IPS-11a (cell line): ENCODE results near the gene FAM3D.

Source experiments
- H3K4me3 ChIP-seq: one replicate; pipeline ENCODE4 v1.5.1; 2013; ENCODE audit warnings: low read depth, low read length, control low read depth

Gene FAM3D

DNA sequence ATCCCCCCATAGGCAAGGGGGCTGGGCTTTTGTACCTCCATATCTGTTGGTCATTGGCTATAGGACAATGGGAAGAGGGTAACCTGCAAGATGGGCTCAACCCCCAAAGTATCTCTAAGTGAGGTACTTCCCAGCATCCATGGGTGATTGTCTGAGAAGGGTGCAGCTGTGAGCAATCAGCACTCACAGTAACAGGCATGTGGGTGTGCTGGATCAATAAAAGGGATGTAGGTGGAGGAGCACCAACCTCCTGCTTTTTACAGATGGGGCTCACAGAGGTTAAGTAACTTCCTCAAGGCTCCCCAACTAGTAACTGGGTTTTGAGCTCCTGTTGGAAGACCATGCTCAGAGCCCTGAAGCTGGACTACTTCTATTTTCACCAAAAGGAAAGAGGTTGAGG is 63.0 kb downstream of the FAM3D start:
- no peak overlapping the region for H3K4me3 ChIP-seq

DNA sequence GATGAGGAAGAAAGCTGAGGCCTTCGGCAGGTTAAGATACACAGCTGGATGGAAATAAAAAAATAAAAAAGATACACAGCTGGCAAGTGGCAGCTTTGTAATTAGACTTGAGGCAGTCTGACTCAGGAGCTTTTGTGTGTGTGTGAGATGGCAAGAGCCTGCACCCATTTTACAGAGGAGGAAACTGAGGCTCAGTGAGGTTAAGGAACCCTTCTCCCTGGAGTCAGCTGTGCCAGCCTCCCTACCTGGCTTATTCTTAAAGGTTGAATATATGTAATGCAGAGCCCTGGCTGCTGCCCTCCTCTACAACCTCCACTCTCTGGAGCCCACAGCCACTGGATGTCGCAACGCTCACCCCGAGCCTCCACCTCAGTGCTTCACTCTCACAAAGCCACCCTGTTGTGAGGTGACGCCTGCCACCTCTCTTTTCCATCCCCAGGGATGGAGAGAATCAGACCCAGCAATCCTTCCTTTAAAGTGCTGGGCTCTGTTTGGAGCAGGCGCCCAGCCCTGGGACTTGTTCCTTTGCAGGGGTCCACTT is 68.7 kb downstream of the FAM3D start:
- H3K4me3 ChIP-seq: no peak overlapping the region

DNA sequence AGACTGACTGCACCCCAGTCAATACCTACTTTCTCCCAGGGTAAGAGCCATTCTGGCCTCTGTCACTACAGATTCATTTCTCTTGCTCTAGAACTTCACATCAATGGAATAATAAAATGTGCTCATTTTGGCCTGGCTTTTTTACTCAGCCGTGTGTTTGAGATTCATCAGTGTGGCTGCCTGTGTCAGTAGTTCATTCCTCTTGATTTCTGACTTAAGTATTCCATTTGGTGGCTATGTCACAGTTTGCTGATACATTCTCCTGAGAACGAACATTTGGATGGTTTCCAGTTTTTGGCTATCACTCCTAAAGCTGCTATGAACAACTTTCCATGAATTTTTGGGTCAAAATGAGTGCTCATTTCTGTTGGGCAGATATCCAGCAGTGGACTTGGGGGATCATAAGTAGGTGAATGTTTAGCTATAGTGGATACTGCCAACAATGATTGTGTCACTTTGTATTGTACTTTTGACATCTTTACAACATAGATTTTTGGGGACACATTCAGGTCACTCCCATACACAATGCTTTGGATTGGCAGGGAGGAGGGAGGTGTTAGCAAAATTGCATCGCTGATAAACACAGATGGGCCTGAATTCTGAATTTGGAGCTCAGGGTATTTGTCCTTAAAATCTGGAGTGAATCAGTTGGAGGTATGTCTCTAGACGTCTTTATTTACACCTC is 69.6 kb downstream of the FAM3D start:
- no peak overlapping the region for H3K4me3 ChIP-seq

DNA sequence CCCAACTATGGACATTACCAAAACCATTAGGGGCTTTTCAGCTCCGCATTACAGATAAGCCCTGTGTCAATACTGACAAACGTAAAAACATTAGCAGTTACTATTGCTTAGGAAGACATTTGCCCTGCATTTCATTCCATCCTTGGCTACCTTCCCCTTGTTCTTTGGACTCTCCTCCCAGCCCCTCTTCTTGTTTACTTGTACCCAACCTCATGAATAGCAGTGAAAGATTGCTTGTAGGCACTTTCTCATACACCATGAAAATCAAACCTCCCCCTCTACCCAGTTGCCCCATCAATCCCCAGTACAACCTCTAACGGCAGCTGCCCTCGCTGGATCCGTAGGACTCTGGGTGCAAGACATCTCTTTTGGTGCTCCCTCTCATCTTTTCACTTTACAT is 72.5 kb downstream of the FAM3D start:
- H3K4me3 ChIP-seq: no peak overlapping the region

DNA sequence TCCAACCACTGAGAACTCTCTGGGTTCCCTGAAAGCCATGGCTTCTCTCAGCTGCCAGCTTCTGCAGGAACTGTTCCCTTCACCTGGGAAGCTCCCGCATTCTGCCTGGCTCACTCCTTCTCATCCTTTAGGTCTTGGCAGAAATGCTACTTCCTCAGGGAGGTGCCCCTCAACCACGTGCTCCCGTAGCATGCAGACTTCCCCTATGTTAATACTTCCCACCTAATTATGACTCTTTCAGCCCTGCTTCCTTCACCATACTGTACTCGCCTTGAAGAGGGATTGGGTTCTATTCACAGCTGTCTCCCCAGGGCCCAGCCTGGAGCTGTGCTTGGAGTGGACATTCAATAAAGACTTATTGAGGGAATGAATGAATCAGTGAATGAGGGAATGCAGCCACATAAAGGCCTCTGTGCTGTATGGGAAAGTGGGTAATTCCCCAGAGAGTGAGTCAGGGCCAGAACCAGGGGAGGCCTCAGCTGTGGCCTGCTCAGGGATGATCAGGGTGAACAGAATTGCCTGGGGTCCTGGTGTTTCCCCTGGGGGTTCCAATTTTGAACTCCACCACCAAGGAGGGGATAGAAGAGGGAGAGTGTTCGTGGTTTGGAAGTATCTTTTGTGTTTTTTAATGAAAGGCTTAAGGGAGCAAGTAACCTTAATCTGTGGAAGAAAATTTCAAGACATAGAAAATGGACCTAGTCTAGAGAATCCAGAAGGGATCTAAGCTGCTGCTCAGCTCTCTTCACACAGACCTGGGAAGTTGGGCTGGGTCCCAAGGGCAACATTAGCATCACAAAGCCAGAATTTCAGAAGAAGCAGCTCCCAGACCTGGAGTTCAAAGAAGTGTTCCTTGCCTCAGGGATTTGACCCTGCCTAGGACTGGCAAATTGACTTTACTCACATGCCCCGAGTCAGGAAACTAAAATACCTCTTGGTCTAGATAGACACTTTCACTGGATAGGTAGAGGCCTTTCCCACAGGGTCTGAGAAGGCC is 74.8 kb downstream of the FAM3D start:
- no peak overlapping the region for H3K4me3 ChIP-seq

DNA sequence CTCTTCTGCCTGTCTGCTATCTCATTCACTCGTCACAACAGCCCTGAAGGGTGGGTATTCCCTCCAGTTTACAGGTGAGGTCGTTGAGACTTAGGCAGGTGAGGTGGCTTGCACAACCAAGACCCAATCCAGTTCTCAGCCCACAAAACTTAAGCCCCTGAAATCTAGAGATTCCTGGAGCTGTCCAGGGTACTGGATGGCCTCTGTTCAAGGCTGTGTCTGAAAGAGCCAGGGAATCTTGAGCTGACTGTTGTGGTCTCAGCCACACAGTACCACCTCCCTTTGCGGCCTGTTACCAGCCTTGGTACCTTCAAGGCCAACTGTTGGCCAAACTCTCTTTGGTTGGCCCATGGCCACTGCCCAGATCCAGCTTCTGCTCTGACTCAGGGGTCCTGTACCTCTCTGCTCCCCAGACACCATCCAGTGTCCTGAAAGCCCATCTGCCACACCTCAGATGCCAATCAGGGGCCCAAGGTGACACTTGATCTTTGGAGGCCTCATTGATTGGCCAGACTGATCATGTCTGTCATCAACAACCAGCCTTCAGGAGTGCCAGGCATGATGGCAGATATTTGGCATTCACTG is 78.5 kb downstream of the FAM3D start:
- no peak overlapping the region for H3K4me3 ChIP-seq

DNA sequence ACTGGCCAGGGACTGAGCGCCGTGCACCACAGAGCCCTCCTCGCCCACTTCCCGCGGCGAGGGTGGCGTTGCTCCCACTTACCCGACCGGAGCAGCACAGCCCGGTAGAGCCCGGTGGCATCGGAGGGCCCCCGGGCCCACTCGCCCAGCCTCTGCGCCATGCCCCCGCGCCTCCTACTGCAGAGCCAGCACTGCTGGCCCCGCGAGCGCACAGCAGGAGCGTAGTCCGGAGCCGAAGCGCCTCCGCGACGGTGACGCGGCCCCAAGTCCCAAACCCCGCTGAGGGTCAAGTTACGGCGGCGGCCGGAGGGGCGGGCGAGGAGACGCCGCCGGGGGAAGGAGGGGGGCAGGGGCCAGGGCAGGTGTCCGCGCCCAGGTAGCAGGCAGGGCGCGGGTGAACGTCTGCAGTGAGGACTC is 79.8 kb downstream of the FAM3D start:
- H3K4me3 ChIP-seq: peak overlapping the region; percentile 30

DNA sequence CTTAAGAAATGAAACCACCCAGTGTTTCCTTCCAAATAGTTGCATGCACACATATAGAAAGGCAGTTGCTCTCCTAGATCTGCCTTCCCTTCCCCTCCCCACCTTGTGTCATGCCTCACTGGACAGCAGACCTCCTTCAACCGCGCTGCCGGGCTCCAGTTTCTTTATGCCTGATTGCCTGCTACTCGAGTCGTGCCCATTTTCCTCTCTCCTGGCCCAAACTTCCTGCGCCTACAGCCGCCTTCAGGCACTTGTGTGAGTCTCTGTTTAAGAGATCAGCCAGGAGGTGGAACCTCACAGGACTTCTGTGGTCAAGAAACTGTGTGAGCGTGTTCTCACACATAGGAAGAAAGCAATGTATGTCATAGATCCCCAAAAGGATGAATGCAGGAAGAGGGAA is 80.6 kb downstream of the FAM3D start:
- H3K4me3 ChIP-seq: no peak overlapping the region

DNA sequence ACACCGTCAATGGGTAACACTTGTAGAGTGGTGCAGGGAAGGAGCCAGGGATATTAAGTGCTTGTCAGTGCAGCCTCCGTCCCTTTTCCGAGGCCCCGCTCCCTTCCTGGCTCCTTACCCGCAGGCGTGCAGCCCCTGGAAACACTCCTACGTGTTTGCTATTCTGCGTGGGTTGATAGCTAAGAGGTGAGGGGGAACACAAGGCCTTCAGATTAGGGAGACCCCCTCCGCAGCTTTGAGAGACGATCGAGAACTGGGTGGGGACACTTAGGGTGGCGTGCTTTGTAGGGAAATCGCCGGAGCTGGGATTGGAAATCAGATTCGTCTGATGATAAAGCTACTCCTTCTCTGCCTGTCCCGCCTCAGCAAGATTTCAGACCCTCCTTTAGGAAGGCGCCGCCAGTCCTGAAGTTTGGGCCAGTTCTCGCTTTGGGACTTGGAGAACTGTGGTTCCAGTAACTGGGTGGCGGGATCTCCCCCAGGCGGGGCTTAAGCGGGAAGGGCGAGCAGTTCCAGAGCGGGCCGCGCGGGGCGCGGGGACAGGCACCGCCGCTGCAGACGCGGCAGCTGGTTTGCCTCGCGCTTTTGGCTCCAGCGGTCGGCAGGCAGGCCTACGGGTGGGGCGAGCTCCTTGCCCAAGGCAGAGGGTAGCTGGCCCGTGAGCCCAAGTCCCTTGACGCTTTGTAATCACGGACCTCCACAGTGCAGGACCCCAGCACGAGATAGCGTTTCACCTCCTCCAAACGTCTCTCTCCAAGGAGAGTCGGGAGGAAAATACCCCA is 81.4 kb downstream of the FAM3D start:
- no peak overlapping the region for H3K4me3 ChIP-seq

DNA sequence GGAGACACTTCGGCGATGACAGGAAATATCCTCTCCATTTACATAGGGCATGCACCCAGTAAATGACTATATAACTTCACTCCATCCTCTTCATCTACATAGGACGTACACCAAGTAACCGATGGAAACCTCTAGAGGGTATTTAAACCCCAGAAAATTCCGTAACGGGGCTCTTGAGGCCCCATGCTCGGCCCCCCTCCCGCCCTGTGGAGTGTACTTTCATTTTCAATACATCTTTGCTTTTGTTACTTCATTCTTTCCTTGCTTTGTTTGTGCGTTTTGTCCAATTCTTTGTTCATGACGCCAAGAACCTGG is 81.9 kb downstream of the FAM3D start:
- H3K4me3 ChIP-seq: no peak overlapping the region
